ENCODE measurements around the gene CBL.

DNA sequence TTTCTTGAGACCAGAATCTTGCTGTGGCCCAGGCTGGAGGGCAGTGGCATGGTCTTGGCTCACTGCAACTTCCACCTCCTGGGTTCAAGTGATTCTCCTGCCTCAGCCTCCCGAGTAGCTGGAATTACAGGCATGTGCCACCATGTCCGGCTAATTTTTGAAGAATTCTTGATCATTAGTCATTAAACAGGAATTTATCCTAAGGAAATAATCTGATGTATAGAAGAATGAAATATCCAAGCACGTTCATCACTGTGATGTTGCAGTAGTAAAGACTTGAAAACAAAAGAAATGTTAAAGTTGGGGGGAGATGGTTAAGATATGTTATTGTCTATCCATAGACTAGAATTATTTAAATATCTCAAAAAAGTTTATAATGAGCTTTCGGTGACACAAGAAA lies 23.6 kb downstream of the CBL start:
- TF ChIP-seq, protein P1, sequence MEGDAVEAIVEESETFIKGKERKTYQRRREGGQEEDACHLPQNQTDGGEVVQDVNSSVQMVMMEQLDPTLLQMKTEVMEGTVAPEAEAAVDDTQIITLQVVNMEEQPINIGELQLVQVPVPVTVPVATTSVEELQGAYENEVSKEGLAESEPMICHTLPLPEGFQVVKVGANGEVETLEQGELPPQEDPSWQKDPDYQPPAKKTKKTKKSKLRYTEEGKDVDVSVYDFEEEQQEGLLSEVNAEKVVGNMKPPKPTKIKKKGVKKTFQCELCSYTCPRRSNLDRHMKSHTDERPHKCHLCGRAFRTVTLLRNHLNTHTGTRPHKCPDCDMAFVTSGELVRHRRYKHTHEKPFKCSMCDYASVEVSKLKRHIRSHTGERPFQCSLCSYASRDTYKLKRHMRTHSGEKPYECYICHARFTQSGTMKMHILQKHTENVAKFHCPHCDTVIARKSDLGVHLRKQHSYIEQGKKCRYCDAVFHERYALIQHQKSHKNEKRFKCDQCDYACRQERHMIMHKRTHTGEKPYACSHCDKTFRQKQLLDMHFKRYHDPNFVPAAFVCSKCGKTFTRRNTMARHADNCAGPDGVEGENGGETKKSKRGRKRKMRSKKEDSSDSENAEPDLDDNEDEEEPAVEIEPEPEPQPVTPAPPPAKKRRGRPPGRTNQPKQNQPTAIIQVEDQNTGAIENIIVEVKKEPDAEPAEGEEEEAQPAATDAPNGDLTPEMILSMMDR (conservative IDR thresholded peaks at IDR 0.05), result no peak
- no peak for TF ChIP-seq ZFX (IDR thresholded peaks at IDR 0.05)
